Cardiac muscle cell (in vitro differentiated cells and primary cell): ENCODE data around the gene TMBIM6. TPM values are rescaled to one million over a fixed set of nuclear protein-coding genes. Genes with fewer than 3 reads are reported as not detected.

ENCODE experiments used
- DNase-seq, 2 donors: peaks; one replicate each; pipeline versions ENCODE4 v3.0.0 to v3.0.0-alpha.2; 2010 to 2017; ENCODE audit warnings: low read depth in 1 of 2, low spot score in 1 of 2
- H3K27ac ChIP-seq: fragments of 200-600 bp; sonication (generic); 2 replicates; pipeline ENCODE4 v1.5.1; 2016
- H3K27me3 ChIP-seq: fragments of 200-600 bp; sonication (generic); 2 replicates; pipeline ENCODE4 v1.6.0; 2016; ENCODE audit warnings: control low read depth
- H3K36me3 ChIP-seq: fragments of 200-600 bp; sonication (generic); 2 replicates; pipeline ENCODE4 v1.5.1; 2016; ENCODE audit warnings: control low read depth
- H3K4me1 ChIP-seq: fragments of 200-600 bp; sonication (generic); 2 replicates; pipeline ENCODE4 v1.8.1; 2017; ENCODE audit warnings: low read depth, mild to moderate bottlenecking, mixed run types
- H3K4me3 ChIP-seq: fragments of 200-600 bp; sonication (generic); 2 replicates; pipeline ENCODE4 v1.5.1; 2016; ENCODE audit warnings: mild to moderate bottlenecking
- H3K9me3 ChIP-seq: fragments of 200-600 bp; sonication (generic); 2 replicates; pipeline ENCODE4 v1.5.1; 2017; ENCODE audit warnings: low read depth, mild to moderate bottlenecking, control low read depth
- polyA plus RNA-seq: library from polyadenylated mRNA; unstranded; fragments of >200 nt; fragmentation: Nextera tagmentation; extraction: Ambion mirVana; gene quantifications from 2 replicates; pipeline ENCODE4 v1.2.1, GENCODE V29; 2016
- total RNA-seq: library from RNA; depleted of rRNA; stranded (reverse); fragments of >200 nt; gene quantifications from 2 replicates; pipeline ENCODE4 v1.2.3, GENCODE V29; 2016
- TF ChIP-seq, protein P1 (sequence below): IDR thresholded peaks from 2 replicates; pipeline ENCODE4 v1.5.1; 2012; ENCODE audit warnings: low read depth, mild to moderate bottlenecking, low read length

TMBIM6 gene
- total and polyA plus RNA-seq, 2 experiments from 2014 or later = 232 to 388 TPM

- H3K9me3 ChIP-seq = no peaks in the 10 kb centered on the region
- DNase-seq = no peak
- no peak overlapping the region for H3K4me3 ChIP-seq
These were observed 68.6 kb downstream of the TMBIM6 start for GRCh38 chr12:49809906-49810389.

DNA sequence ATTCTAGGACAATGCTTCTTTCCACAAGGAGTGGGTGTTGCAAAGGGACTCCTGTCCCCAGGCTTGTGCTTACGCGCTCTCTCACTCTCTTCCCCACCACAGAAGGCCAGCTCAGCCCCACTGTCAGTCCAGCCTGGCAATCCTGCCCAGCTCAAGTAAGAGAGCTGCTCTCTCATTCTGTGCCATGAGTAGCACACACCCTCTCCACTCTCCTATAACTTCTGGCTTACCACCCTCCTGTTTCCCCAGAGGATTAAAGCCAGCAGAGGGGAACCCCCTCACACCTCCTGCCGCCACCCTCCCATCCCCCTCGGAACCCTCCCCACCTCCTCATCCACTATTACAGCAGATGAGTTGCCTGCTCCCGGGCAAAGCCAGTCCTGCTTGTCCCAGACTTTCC is 69.8 kb downstream of the TMBIM6 start:
- DNase-seq = no peak

More at GRCh38 chr12:49809906-49810389, 68.6 kb downstream of the TMBIM6 start:
- H3K4me1 ChIP-seq = peaks cover 31% of the 10 kb centered on the region
- TF ChIP-seq, protein P1, sequence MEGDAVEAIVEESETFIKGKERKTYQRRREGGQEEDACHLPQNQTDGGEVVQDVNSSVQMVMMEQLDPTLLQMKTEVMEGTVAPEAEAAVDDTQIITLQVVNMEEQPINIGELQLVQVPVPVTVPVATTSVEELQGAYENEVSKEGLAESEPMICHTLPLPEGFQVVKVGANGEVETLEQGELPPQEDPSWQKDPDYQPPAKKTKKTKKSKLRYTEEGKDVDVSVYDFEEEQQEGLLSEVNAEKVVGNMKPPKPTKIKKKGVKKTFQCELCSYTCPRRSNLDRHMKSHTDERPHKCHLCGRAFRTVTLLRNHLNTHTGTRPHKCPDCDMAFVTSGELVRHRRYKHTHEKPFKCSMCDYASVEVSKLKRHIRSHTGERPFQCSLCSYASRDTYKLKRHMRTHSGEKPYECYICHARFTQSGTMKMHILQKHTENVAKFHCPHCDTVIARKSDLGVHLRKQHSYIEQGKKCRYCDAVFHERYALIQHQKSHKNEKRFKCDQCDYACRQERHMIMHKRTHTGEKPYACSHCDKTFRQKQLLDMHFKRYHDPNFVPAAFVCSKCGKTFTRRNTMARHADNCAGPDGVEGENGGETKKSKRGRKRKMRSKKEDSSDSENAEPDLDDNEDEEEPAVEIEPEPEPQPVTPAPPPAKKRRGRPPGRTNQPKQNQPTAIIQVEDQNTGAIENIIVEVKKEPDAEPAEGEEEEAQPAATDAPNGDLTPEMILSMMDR = no peak
- peak overlapping the region; percentile 84 for H3K27ac ChIP-seq
- H3K36me3 ChIP-seq = no peaks in the 10 kb centered on the region
- no peaks in the 10 kb centered on the region for H3K27me3 ChIP-seq

GRCh38 chr12:49811961-49812401 is 70.6 kb downstream of the TMBIM6 start:
- DNase-seq = no peak
- H3K27ac ChIP-seq = peak overlapping the region; percentile 84
- TF ChIP-seq, protein P1 = no peak

More for the DNA sequence above, 69.8 kb downstream of the TMBIM6 start:
- Histone ChIP-seq H3K36me3 (no peaks in the 10 kb centered on the region), H3K9me3 (no peaks in the 10 kb centered on the region), H3K4me1 (peaks cover 31% of the 10 kb centered on the region), H3K27me3 (no peaks in the 10 kb centered on the region), H3K27ac (peak overlapping the region; percentile 84), H3K4me3 (no peak overlapping the region)
- TF ChIP-seq, protein P1 = no peak

DNA sequence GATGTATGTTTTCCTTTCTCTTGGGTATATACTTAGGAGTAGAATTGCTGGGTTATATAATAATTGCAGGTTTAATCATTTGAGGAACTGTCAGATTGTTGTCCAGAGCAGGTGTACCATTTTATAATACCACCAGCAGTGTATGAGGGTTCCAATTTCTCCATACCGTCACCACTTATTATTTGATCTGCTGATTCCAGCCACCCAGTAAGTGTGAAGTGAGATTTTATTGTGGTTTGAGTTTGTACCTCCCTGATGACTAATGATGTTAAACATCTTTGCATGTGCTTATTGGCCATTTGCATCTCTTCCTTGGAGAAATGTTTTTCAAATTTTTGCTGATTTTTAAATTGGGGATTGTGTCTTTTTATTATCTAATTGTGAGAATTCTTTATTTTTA is 71.8 kb downstream of the TMBIM6 start:
- Histone ChIP-seq H3K27me3 (no peaks in the 10 kb centered on the region), H3K36me3 (no peaks in the 10 kb centered on the region), H3K4me3 (no peak overlapping the region), H3K27ac (no peak overlapping the region), H3K9me3 (no peaks in the 10 kb centered on the region), H3K4me1 (peaks cover 31% of the 10 kb centered on the region)
- DNase-seq = no peak
- TF ChIP-seq, protein P1 = no peak

More at GRCh38 chr12:49811961-49812401, 70.6 kb downstream of the TMBIM6 start:
- Histone ChIP-seq H3K4me3 (no peak overlapping the region), H3K9me3 (no peaks in the 10 kb centered on the region), H3K27me3 (no peaks in the 10 kb centered on the region), H3K4me1 (peaks cover 31% of the 10 kb centered on the region), H3K36me3 (no peaks in the 10 kb centered on the region)

Other genes with a start within 250 kb of the TMBIM6 start
- 0.86 and 1.0 TPM in 2 replicates for gene KCNH3, start 202.5 kb upstream of the TMBIM6 start, total RNA-seq
- 0.14 and 0.34 TPM in 2 replicates for gene KCNH3, start 202.5 kb upstream of the TMBIM6 start, polyA plus RNA-seq
- gene MCRS1, start 173.4 kb upstream of the TMBIM6 start, total RNA-seq = 75.6 and 109 TPM in 2 replicates
- gene MCRS1, start 173.4 kb upstream of the TMBIM6 start, polyA plus RNA-seq = 74.5 and 104 TPM in 2 replicates
- gene FAM186B, start 135.9 kb upstream of the TMBIM6 start, total RNA-seq = 0.21 and 1.6 TPM in 2 replicates
- 0.64 and 0.99 TPM in 2 replicates for gene FAM186B, start 135.9 kb upstream of the TMBIM6 start, polyA plus RNA-seq
- gene PRPF40B, start 118.0 kb upstream of the TMBIM6 start, total RNA-seq = 27.4 and 52.9 TPM in 2 replicates
- gene PRPF40B, start 118.0 kb upstream of the TMBIM6 start, polyA plus RNA-seq = 46.4 and 67.0 TPM in 2 replicates
- gene FMNL3, start 34.2 kb upstream of the TMBIM6 start, total RNA-seq = 5.1 and 5.6 TPM in 2 replicates
- 2.9 and 4.7 TPM in 2 replicates for gene FMNL3, start 34.2 kb upstream of the TMBIM6 start, polyA plus RNA-seq
- 47.2 and 61.1 TPM in 2 replicates for gene NCKAP5L, start 86.9 kb downstream of the TMBIM6 start, total RNA-seq
- gene NCKAP5L, start 86.9 kb downstream of the TMBIM6 start, polyA plus RNA-seq = 32.0 and 38.5 TPM in 2 replicates
- 5.9 and 7.1 TPM in 2 replicates for gene BCDIN3D, start 101.5 kb downstream of the TMBIM6 start, total RNA-seq
- 6.4 and 8.9 TPM in 2 replicates for gene BCDIN3D, start 101.5 kb downstream of the TMBIM6 start, polyA plus RNA-seq
- 0.06 TPM in 1 of 2 replicates, not detected in the other for gene FAIM2, start 162.3 kb downstream of the TMBIM6 start, total RNA-seq
- 0.49 TPM in 1 of 2 replicates, not detected in the other for gene FAIM2, start 162.3 kb downstream of the TMBIM6 start, polyA plus RNA-seq
- gene AQP2, start 209.2 kb downstream of the TMBIM6 start, total RNA-seq = not detected in 2 replicates
- not detected in 2 replicates for gene AQP2, start 209.2 kb downstream of the TMBIM6 start, polyA plus RNA-seq
- gene AQP5, start 220.3 kb downstream of the TMBIM6 start, total RNA-seq = 1.6 TPM in 1 of 2 replicates, not detected in the other
- gene AQP5, start 220.3 kb downstream of the TMBIM6 start, polyA plus RNA-seq = 0.56 and 0.74 TPM in 2 replicates
- gene AQP6, start 231.4 kb downstream of the TMBIM6 start, total RNA-seq = 1.8 TPM in 1 of 2 replicates, not detected in the other
- gene AQP6, start 231.4 kb downstream of the TMBIM6 start, polyA plus RNA-seq = 0.26 and 0.42 TPM in 2 replicates